ENCODE data around the gene GPATCH1.

Gene GPATCH1

DNA sequence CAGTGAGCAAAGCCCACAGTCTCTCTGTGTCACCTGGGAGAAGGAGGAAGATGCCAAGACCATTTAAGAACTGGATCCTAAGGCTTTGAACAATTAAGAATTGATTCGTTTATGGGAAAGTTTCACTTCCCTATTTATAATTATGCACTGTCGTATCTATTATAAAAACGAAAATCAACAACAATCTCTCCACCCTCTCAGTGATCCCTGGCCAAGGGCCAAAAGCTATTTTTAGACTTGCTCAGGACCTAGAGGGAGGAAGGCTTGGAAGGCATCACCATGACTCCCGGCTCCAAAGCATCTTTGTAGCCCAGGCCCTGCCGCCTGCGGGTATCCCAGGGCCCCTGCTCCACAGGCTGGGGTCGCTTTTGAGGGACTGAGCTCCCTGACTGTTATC is 17.6 kb upstream of the GPATCH1 start:
- no peak for DNase-seq (ENCODE audit: low read depth in 4 of 4, low spot score in 1 of 4)

DNA sequence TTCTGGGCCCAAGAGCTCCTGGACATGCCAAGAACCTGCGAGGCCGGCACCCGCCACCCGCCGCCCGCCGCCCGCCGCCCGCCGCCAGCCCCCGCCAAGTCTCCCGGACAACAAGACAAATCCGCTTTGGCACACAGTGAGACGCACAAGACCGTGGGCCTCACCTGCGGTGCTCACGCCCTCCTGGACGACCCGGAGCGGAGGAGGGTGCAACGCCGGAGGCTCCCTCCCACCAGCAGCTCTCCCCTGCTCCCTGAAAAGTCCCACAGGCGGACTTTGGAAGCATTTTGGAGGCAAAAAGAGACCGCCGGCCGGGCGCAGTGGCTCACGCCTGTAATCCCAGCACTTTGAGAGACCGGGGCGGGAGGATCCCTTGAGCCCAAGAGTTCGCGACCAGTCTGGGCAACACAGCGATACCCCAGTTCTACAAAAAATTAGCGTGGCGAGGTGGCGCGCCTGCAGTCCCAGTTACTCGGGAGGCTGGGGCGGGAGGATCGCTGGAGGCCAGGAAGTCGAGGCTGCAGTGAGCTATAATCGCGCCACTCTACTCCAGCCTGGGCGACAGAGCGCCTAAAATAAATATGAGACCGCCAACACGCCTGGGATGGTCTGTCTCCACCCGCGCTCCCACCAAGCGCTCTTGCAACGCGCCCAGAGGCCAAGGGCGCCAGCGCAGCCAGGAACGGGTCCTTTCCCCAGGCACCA is 17.1 kb upstream of the GPATCH1 start:
- DNase-seq (ENCODE audit: low read depth in 4 of 4, low spot score in 1 of 4), result no peak

GRCh38 chr19:33064458-33064791 is 16.6 kb upstream of the GPATCH1 start:
- no peak for DNase-seq (ENCODE audit: low read depth in 4 of 4, low spot score in 1 of 4)

GRCh38 chr19:33064792-33065550 is 16.0 kb upstream of the GPATCH1 start, which contains the start of gene RHPN2:
TSS of gene RHPN2 (minus strand) at chr19:33064888. CDS start at chr19:33064852, 36 bp downstream.
- peak in 3 of 4 experiments; percentile 18 to 62 (median 47) for DNase-seq (ENCODE audit: low read depth in 4 of 4, low spot score in 1 of 4)

GRCh38 chr19:33066543-33066942 is 14.4 kb upstream of the GPATCH1 start:
- no peak for DNase-seq (ENCODE audit: low read depth in 4 of 4, low spot score in 1 of 4)

GRCh38 chr19:33067121-33067520 is 13.9 kb upstream of the GPATCH1 start:
- DNase-seq (ENCODE audit: low read depth in 4 of 4, low spot score in 1 of 4), result no peak

DNA sequence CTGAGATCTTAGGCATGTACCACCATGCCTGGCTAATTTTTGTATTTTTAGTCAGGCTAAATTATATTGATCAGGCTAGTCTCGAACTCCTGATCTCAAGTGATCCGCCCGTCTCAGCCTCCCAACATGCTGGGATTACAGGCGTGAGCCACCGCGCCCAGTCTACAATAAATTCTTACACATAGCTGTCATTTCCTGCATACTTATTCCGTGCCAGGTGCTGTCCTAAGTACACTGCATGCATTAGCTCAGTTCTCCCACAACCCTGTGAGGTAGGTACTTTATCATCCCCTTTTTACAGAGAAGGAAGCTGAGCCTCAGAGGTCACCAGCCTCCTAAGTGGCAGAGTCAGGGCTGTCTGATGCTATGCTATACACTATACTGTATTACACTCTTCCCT is 9.1 kb upstream of the GPATCH1 start:
- DNase-seq (ENCODE audit: low read depth in 4 of 4, low spot score in 1 of 4), result no peak

- DNase-seq (ENCODE audit: low read depth in 4 of 4, low spot score in 1 of 4), result no peak
Observed at GRCh38 chr19:33075519-33075918, 5.5 kb upstream of the GPATCH1 start.

DNA sequence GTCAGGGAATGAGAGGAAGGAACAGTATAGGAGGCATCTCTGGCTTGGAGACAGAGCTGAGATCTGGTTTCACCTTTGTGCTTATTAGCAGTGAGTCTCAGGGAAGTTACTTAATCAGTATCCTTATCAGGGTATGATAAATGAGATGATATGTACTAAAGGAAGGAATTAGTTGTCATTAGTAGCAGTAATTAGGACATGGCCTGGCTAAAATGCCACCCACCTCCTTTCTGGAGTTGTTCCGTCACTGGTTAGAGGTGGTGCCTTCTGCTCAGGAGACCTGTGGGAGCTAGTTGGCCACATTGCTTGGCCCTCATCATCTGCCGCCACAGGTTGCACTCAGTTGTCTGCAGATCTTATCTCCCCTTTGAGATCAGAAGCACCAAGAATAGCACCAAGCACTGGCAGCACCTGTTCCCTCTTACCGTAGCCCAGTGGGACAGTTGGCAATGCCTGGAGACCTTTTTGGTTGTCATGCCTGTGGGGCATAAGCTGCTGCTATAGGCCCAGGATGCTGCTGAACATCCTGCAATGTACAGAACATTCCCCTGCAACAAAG is 4.7 kb downstream of the GPATCH1 start:
- DNase-seq (ENCODE audit: low read depth in 4 of 4, low spot score in 1 of 4), result no peak

- no peak for DNase-seq (ENCODE audit: low read depth in 4 of 4, low spot score in 1 of 4)
Observed at GRCh38 chr19:33086955-33087354, 6.0 kb downstream of the GPATCH1 start.

GRCh38 chr19:33089010-33089409 is 8.0 kb downstream of the GPATCH1 start:
- no peak for DNase-seq (ENCODE audit: low read depth in 4 of 4, low spot score in 1 of 4)

DNA sequence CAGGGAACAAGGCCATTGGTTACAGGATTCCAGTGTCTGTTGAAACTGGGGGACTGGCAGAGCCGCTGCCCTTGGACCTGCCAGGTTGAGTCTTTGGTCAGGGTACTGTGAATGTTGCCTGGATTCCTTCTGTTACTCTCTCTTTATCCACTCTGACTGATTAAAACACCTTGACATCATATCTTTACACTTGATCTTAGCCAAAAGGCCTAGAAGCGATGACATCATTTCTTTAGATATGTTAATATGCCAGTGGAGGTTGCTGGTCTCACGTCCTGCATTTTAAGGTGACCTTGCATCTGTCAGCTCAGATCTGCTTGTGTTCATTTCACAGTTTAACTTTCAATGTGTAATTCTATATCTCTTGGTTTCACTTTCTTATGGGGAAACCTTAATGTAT is 9.2 kb downstream of the GPATCH1 start:
- no peak for DNase-seq (ENCODE audit: low read depth in 4 of 4, low spot score in 1 of 4)

GRCh38 chr19:33093420-33094210 is 12.6 kb downstream of the GPATCH1 start:
- no peak for DNase-seq (ENCODE audit: low read depth in 4 of 4, low spot score in 1 of 4)

- DNase-seq (ENCODE audit: low read depth in 4 of 4, low spot score in 1 of 4), result no peak
Observed at GRCh38 chr19:33094436-33095067, 13.6 kb downstream of the GPATCH1 start.

DNA sequence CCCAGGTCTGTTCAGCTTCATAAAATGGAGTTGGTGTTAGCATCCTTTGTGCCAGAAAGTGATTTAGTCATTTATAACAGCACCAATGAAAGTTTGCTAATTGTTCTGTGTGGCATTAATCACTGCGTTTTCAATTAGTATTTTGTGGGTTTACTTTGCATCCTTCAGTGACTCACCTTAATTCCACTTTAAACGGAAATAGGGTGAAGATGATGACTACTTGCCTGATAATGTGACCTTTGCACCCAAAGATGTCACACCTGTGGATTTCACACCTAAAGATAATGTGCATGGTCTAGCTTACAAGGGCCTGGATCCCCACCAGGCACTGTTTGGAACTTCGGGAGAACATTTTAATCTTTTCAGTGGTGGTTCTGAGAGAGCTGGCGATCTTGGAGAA is 15.0 kb downstream of the GPATCH1 start:
- DNase-seq (ENCODE audit: low read depth in 4 of 4, low spot score in 1 of 4), result no peak

DNA sequence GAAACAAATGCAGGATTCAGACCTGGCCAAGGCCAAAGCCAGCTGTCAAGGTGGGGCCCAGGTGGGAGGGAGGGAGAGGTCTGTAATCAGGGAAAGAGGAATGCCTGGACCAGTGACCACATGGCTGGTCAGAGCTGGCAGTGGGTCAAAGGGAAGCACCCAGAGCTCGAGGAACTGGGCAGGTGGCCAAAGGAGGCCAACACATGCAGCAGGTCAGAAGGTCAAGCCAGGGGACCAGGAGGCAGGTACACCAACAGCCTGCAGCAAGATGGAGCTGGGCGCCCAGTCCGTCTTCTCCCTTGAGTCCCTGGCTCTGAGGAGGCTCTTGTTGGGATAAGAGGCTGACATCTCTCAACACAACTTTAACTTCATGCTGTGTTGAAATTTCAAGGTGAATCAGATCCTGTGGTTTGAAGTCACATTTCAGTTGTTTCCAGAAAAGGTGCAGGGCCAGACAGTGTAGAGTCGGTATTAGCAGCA is 17.1 kb downstream of the GPATCH1 start:
- no peak for DNase-seq (ENCODE audit: low read depth in 4 of 4, low spot score in 1 of 4)

DNA sequence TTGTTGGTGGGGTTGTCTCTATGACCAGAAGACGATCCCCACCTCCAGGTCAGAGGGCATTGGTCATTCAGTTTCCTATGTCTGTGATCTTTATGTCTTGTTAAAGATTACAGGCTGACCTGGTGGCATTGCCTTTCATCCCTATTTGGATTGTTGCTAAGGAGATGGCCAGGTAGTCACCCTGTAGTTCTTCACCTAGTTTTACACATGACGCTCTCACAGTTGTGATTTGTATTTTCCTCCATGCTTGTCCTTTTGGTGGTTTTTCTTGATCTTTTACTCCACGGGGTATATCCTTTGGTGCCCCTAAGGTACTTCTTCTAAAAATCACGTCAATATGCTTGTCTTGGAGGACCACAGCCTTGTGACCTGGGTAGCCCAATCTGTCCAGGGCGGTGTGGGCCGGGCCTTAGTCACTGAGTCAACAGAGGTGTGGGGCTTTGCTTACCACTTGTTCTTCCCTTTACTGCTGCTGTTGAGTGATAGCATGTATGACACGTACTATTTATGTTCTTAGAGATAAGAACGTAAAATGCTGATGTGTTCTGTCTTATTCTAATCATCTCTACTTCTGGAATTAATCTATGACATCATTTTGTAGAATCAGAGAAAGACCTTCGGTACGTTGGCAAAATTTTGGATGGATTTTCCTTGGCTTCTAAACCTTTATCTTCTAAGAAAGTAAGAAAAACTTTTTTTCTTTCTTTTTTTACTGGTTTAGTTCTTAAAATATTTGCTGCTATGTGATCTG is 20.1 kb downstream of the GPATCH1 start:
- no peak for DNase-seq (ENCODE audit: low read depth in 4 of 4, low spot score in 1 of 4)

GRCh38 chr19:33102893-33103292 is 21.9 kb downstream of the GPATCH1 start:
- no peak for DNase-seq (ENCODE audit: low read depth in 4 of 4, low spot score in 1 of 4)

DNA sequence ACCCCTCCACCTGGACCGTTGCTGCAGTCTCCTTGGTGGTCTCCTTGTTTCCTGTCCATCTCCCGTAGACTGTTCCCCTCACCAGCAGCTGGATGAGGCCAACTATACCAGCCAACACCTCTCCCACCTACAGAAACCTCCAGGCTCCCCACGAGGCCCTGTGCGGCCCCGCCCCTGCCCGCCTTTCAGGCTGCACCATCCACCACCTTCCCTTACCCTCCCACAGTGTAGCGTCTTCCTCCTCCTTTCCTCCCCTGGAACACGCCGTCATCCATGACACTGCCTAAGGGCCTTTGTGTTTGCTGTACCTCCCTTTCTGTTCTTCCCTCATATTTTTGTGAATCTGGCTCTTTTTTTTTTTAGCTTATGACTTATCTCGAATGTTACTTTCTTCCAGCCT is 27.2 kb downstream of the GPATCH1 start:
- DNase-seq (ENCODE audit: low read depth in 4 of 4, low spot score in 1 of 4), result no peak

Data from stimulated activated CD4-positive, alpha-beta T cell treated with anti-CD3 and anti-CD28 coated beads, Interleukin-1b, Interleukin-23, amount 100 ng/mL, for 24 hours (primary cell).